Natural killer cell (primary cell): ENCODE results near the gene SPOCK1. TPM values are rescaled to one million over a fixed set of nuclear protein-coding genes. Genes with fewer than 3 reads are reported as not detected.

Experiments
- ATAC-seq, 3 donors: fragments of 150-1000 bp in 2 of 3; fragments of 200-7000 bp in 1 of 3; cut with Tn5 transposase; 1 replicate in 1 of 3; 2 replicates in 2 of 3; pipeline ENCODE4 v1.10.0; 2021; ENCODE audit warnings: mild to moderate bottlenecking in 2 of 3, moderate library complexity in 2 of 3
- DNase-seq, 2 donors: peaks; one replicate each; pipeline versions ENCODE4 v3.0.0 to v3.0.0-alpha.2; 2013 to 2021; ENCODE audit warnings: mixed read lengths in 1 of 2
- H3K27ac ChIP-seq: one replicate; pipeline ENCODE4 v1.5.1; 2013; ENCODE audit warnings: mild to moderate bottlenecking, low read length
- H3K27me3 ChIP-seq: one replicate; pipeline ENCODE4 v1.6.1; 2013; ENCODE audit warnings: low read length; ENCODE audit not compliant: control insufficient read depth, insufficient read depth
- H3K36me3 ChIP-seq: one replicate; pipeline ENCODE4 v1.6.1; 2013; ENCODE audit warnings: low read length; ENCODE audit not compliant: control insufficient read depth, insufficient read depth
- H3K4me1 ChIP-seq: one replicate; pipeline ENCODE4 v1.6.1; 2013; ENCODE audit warnings: low read length; ENCODE audit not compliant: control insufficient read depth, insufficient read depth
- H3K4me3 ChIP-seq: one replicate; pipeline ENCODE4 v1.5.1; 2013; ENCODE audit warnings: low read length
- H3K9me3 ChIP-seq: one replicate; pipeline ENCODE4 v1.6.1; 2013; ENCODE audit warnings: low read length; ENCODE audit not compliant: control insufficient read depth, insufficient read depth
- H3K27ac Mint-ChIP-seq, 2 donors: one replicate each; pipeline ENCODE4 v1.8.0; 2022; ENCODE audit warnings: mild to moderate bottlenecking in 2 of 2, mixed read lengths in 2 of 2, moderate library complexity in 1 of 2
- H3K27me3 Mint-ChIP-seq, 2 donors: one replicate each; pipeline ENCODE4 v1.8.0; 2022; ENCODE audit warnings: low read depth in 2 of 2, mixed read lengths in 2 of 2
- H3K36me3 Mint-ChIP-seq: one replicate; pipeline ENCODE4 v1.8.0; 2022; ENCODE audit warnings: mixed read lengths
- H3K4me1 Mint-ChIP-seq, 2 donors: one replicate each; pipeline ENCODE4 v1.8.0; 2022; ENCODE audit warnings: mixed read lengths in 2 of 2
- H3K4me3 Mint-ChIP-seq: one replicate; pipeline ENCODE4 v1.8.0; 2022; ENCODE audit warnings: mild to moderate bottlenecking, moderate library complexity, mixed read lengths
- H3K9me3 Mint-ChIP-seq, 2 donors: one replicate each; pipeline ENCODE4 v1.8.0; 2022; ENCODE audit warnings: mixed read lengths in 2 of 2
- CTCF ChIP-seq: fragments of 200-600 bp; IDR thresholded peaks from one replicate; pipeline ENCODE4 v1.8.0; 2022; ENCODE audit warnings: antibody characterized with exemption
- WGBS: methylation state at CpG from one replicate; pipeline ENCODE4 v1.1.7; 2013; ENCODE audit warnings: missing lambda C conversion rate; ENCODE audit not compliant: insufficient coverage; 5-methylcytosine and 5-hydroxymethylcytosine counted together
- intact Hi-C: fragments of 100-400 bp; cut with micrococcal nuclease; formaldehyde crosslinking; loops from one replicate; pipeline ENCODE4 v1.14.2; 2022
- total RNA-seq, 4 donors: library from RNA; stranded (reverse); fragments of 120-200 nt in 1 of 4; gene quantifications; one replicate each; pipeline versions ENCODE4 v1.2.3 to v1.2.4, GENCODE V29; 2013 to 2022

SPOCK1 gene
- total RNA-seq, 3 donors from 2014 or later (not counting 1 experiment from before 2014, with no cell fraction given): 0.09 to 1.6 (median 0.61) TPM

GRCh38 chr5:137372016-137372772 is 126.9 kb downstream of the SPOCK1 start:
- no peak overlapping the region for H3K27ac ChIP-seq
- 58% methylated on average over 2 of the region's 2 CpGs for WGBS
- no peaks in the 10 kb centered on the region for H3K4me1 ChIP-seq
- H3K36me3 Mint-ChIP-seq: no peaks in the 10 kb centered on the region
- H3K27me3 ChIP-seq: no peaks in the 10 kb centered on the region
- TF ChIP-seq CTCF: no peak
- H3K27ac Mint-ChIP-seq: no peak overlapping the region
- no peaks in the 10 kb centered on the region for H3K4me1 Mint-ChIP-seq
- intact Hi-C loops: no loop called here
- DNase-seq (no peak), ATAC-seq (no peak)
- H3K9me3 Mint-ChIP-seq: no peaks in the 10 kb centered on the region
- no peaks in the 10 kb centered on the region for H3K9me3 ChIP-seq
- peaks cover 0 to 5% of the 10 kb centered on the region in 2 donors for H3K27me3 Mint-ChIP-seq
- no peak overlapping the region for H3K4me3 ChIP-seq
- no peak overlapping the region for H3K4me3 Mint-ChIP-seq
- H3K36me3 ChIP-seq: no peaks in the 10 kb centered on the region

- no peaks in the 10 kb centered on the region for H3K36me3 ChIP-seq
- H3K4me1 ChIP-seq: no peaks in the 10 kb centered on the region
- no peaks in the 10 kb centered on the region for H3K27me3 ChIP-seq
- no peak overlapping the region for H3K4me3 ChIP-seq
- TF ChIP-seq CTCF: no peak
- no peaks in the 10 kb centered on the region for H3K9me3 ChIP-seq
- Mint-ChIP-seq H3K4me3 (no peak overlapping the region), H3K27ac (no peak overlapping the region), H3K36me3 (no peaks in the 10 kb centered on the region), H3K9me3 (no peaks in the 10 kb centered on the region), H3K4me1 (no peaks in the 10 kb centered on the region), H3K27me3 (peaks cover 0 to 7% of the 10 kb centered on the region in 2 donors)
- no peak for DNase-seq
- intact Hi-C loops: no loop called here
- no peak for ATAC-seq
- H3K27ac ChIP-seq: no peak overlapping the region
- 92% methylated on average over 15 of the region's 15 CpGs for WGBS
Measured at GRCh38 chr5:137370096-137371071, 128.7 kb downstream of the SPOCK1 start.

GRCh38 chr5:137368651-137369050 is 130.5 kb downstream of the SPOCK1 start:
- no peaks in the 10 kb centered on the region for H3K9me3 Mint-ChIP-seq
- no peak overlapping the region for H3K27ac Mint-ChIP-seq
- H3K4me3 Mint-ChIP-seq: no peak overlapping the region
- no peaks in the 10 kb centered on the region for H3K4me1 ChIP-seq
- H3K9me3 ChIP-seq: no peaks in the 10 kb centered on the region
- ATAC-seq (no peak), DNase-seq (no peak)
- no peak overlapping the region for H3K27ac ChIP-seq
- H3K36me3 ChIP-seq: no peaks in the 10 kb centered on the region
- H3K36me3 Mint-ChIP-seq: no peaks in the 10 kb centered on the region
- intact Hi-C loops: no loop called here
- no peaks in the 10 kb centered on the region for H3K27me3 ChIP-seq
- H3K27me3 Mint-ChIP-seq: peaks cover 0 to 7% of the 10 kb centered on the region in 2 donors
- no peaks in the 10 kb centered on the region for H3K4me1 Mint-ChIP-seq
- no peak overlapping the region for H3K4me3 ChIP-seq
- WGBS: 89% methylated on average over 6 of the region's 6 CpGs
- TF ChIP-seq CTCF: no peak
